ENCODE results near the gene CNOT9.

GRCh38 chr2:218621007-218621406 is 52.4 kb downstream of the CNOT9 start:
- no peak for TF ChIP-seq CTCF (IDR thresholded peaks at IDR 0.05)
- TF ChIP-seq EZH2 (IDR thresholded peaks at IDR 0.05; ENCODE audit: borderline replicate concordance, insufficient read depth, low read depth, low read length, poor library complexity, severe bottlenecking): no peak
